GM21360 (cell line): ENCODE data around the gene MCUB.
A peak's percentile ranks its signal among the peaks of the same experiment; 100 is the strongest.
"Not testable (repeated sequence)": the region's sequence is repeated elsewhere in the genome, so short reads cannot be mapped to it uniquely, and the experiment has no call there.

Source experiments
- ATAC-seq: cut with Tn5 transposase; IDR thresholded peaks from one replicate; pipeline ENCODE4 v1.9.1; 2021; ENCODE audit warnings: mild to moderate bottlenecking, moderate library complexity; ENCODE audit not compliant: unreplicated experiment

The MCUB gene

DNA sequence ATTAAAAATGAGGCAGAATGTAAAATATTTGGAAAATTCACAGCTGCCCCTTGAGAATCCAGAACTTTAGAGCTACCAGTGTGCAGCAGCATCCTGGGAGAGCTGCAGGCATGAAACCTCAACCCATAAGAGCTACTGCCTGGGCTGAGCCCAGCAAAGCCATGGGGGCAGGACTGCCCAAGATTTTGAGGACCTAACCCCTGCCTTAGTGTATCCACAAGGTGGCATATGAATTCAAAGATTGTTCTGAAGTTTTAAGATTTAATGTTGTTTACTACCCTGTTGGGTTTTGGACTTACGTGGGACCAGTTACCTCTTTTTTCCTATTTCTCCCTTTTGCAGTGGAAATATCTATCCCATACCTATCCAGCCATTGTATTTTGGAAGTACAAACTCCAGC, 116.8 kb downstream of the MCUB start:
- no peak for ATAC-seq

- not testable (repeated sequence) for ATAC-seq
Measured at GRCh38 chr4:109678472-109678871, 118.4 kb downstream of the MCUB start.

- ATAC-seq, result not testable (repeated sequence)
Measured at GRCh38 chr4:109678925-109679324, 118.9 kb downstream of the MCUB start.

- no peak for ATAC-seq
Measured at GRCh38 chr4:109682875-109683274, 122.8 kb downstream of the MCUB start.

GRCh38 chr4:109683621-109684253, 123.7 kb downstream of the MCUB start:
- ATAC-seq, result no peak

DNA sequence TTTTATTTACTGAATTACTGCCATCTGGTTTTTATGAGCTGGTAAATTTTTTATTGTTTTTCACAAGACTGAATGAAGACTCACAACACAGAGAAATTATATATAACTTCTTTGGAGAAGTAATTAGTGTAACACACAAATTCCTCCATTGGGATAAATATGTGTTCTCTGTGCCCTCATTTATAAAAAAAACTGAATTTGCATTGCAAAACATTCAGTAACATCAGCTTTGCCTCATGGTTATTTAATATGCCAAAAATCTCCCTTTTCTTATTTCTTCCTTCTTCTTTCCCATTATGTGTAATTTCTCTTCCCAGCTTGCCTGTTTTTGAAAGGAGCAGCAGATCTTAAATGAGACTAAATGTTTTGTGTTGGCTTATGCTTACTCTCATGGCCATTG, 124.7 kb downstream of the MCUB start:
- no peak for ATAC-seq

DNA sequence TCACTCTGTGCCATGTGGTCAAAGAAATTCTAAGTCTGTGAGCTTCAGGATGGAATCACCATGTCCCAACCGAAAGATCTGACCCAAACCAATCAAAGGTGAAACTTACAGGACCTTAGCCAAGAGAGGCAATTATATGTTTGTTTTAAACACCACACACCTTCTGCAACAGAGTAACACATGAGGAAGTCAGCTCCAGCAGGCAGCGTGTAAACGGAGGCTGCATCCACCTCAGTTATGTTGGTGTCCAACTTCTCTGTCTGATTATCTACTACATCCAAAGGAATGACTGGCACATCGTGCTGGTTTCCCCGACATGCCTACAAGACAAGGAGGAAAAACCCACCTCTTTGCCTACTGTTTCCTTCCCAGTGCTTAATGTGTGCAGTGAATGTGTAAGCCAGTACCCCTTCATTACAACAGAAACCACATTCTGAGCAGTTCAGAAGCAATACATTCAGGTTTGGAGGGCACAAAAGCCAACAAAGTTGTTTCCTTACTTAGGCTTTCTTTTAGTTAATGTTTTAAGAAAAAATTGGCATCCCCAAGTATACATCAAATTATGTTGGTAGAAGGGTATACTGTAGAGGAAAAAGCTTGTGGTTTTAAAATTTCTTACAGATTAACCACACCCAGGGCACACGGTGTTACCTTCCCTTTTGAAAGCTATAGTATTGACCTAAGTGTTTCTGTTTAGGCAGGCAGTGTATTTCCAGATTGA, 130.8 kb downstream of the MCUB start:
- no peak for ATAC-seq

DNA sequence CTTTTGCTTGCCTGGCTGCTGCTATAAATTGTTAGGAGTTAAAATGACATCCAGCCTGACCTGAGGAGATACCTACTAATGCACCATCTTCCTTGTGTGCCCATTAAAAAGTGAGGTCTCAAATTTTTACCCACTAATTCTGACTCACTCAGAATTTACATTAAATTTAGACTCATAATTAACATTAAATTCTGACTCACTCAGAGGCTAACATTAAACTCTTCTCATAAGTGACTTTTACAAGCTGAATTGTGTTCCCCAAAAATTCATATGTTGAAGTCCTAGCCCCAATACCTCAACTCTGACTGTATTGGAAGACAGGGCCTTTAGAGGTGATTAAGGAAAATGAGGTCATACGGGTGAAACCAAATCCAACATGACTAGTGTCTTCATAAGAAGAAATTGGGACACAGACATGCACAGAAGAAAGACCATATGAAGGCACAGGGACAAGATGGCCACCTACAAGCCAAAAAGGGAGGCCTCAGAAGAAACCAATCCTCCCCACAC, 131.4 kb downstream of the MCUB start:
- no peak for ATAC-seq

GRCh38 chr4:109698656-109699055, 138.6 kb downstream of the MCUB start:
- ATAC-seq, result no peak

DNA sequence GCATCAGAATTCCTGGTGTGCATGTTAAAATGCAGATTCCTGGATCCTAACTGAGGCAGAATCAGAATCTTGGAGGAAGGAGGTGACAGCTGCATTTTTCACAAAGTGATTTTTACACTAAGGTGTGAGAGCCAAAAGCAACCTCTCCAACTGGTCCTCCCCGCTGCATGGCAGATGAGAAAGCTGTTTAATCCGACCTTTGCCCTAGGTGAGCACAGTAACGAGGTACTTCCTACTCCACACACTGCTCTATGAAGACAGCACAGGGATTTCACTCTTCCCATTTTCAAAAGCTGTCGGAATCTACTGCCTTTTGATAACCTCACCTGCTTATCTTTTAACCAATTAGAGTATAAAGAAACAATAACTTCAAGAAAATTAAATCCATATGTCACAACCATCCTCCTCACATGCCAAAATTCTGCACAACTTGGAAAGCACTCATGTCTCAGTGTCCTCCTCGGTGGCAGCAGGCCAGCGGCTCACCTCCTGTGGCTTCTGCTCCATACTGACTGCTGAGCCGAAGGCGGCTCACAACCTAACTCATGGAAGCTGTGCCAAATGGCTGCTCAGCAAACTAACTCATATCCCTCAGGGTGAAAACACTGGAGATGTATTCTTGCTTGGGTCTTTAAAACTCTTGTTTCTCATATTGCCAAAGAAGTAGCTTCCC, 139.6 kb downstream of the MCUB start:
- no peak for ATAC-seq

DNA sequence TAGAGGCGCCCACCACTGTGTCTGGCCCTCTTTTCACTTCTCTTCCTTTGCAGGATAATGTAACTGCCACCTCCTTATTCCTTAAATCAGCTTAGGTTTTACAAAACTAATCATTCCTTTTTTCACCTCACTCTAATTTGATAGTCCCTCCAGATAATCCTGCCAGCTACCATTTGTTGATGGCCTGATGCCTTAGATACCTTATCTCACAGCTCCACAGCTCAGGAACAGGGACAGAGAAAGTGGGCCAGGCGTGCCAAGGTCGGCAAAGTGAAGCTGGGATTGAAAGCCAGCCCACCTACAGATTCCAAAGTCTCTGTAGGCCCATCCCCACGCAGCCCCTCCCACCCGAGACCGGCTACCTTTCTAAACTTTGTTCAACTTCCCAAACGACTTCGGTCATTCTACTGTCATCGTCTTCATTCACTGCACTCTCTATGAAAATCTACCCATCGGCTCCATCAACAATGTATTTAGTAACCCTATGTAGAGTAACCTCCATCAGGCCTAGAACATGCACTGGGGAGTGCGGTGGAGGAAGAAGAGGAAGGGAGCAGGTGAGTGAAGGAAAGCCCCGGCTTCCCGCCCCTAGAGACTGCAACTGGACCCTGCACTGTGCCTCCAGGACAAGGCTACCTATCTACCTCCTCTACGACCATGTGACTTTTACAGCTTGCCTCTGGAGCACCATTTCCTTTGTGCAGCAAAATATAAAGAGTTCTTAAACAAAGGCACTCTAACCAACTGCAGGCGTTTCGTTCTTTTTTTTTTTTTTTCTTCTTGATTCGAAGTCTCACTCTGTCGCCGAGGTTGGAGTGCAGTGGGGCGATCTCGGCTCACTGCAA, 141.7 kb downstream of the MCUB start:
- no peak for ATAC-seq

DNA sequence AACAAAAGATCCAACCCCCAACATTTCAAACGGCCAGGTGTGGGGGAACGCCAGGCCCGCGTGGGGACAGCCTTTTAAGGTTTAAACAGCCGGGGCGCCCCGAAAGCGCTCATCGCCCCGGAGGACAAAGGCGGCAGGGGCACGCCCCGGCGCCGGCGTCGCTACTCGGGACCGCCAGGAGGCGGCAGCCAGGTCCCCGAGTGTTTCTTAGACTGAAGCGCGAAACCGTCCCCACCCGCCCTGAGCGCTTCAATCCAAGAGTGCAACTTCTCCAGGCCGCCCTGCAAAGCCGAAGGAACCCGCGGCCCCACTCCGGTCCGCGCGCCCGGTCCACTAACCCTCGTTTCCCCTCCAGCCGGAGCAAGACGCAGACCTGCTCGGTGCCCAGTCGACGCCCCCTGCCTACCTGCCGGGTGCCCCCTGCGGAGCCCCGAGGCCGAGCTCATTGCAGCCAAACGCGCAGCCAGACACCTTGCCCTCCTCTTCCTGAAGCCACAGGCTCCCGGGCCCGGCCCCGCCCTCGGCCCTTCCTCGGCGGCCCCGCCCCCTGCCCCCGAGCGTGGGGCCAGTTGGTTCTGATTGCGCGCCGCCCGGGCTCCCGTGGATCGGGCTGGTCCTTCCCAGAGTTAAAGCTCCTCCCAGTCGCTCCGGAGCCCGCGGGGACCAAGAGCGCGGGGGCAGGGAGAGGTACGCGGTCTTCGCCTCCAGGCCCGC, 143.1 kb downstream of the MCUB start, which contains the start of gene CASP6:
Gene CASP6 (minus strand): TSS at position 496 of the 714 bp plus-strand sequence. CDS start 50 bp downstream, at position 446.
- peak; percentile 76 for ATAC-seq

DNA sequence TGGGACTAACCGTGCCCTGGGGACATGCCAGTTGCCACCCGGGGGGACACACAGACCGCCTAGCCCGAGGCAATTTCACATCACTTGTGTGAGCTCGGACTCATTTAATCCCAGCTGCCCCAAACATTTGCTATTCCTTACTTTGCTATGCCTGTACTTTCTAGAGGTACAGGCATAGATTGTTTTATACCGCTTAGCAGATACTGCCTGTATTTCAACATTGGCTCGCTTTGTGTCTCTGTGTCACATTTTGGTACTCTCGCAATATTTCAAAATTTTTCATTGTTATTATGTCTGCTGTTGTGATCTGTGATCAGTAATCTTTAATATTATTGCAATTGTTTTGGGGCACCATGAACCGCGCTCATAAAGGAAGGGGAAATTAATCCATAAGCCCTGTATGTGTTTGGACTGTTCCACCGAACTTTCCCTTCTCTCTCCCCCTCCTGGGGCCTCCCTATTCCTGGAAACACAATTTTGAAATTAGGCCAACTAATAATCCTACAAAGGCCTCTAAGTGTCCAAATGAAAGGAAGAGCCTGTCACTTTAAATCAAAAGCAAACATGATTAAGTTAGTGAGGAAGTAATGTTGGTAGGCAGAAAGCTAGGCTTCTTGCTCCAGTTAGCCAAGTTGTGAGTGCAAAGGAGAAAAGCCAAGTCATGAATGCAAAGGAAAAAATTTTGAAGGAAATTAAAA, 143.8 kb downstream of the MCUB start:
- no peak for ATAC-seq

- ATAC-seq, result no peak
Measured at GRCh38 chr4:109708435-109708834, 148.4 kb downstream of the MCUB start.

GRCh38 chr4:109708990-109709389, 148.9 kb downstream of the MCUB start:
- ATAC-seq, result peak; percentile 98

- no peak for ATAC-seq
Measured at GRCh38 chr4:109713500-109713899, 153.5 kb downstream of the MCUB start.

DNA sequence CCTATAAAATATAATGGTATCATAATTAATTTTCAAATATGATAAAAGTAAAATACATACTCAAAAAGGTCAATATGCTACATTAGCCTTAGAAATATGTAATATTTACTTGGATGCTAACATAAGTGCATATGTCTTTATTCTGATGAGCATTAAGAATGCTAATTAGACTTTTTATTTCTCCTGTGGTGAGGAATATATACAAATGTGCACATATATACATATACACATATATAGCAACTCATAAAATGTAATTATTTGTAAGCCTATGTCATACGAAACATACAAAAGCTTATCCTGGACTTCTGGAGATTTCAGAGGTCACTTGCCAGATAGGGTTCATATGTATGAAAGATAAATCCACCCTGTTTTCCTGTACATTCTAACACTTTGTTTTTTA, 158.7 kb downstream of the MCUB start:
- ATAC-seq, result no peak

DNA sequence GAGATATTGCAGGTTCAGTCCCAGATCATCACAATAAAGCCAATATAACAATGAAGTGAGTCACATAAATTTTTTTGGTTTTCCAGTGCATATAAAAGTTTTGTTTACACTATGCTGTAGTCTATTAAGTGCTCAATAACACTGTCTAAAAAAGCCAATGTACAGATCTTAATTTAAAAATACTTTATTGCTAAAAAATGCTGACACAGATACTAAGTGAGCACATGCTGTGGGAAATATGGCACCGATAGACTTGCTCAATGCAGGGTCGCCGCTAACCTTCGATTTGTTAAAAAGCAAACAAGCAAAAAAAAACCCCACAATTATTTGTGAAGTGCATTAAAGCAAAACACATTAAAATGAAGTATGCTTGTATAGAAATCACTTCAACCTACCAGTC, 159.6 kb downstream of the MCUB start:
- no peak for ATAC-seq

GRCh38 chr4:109721033-109721432, 161.0 kb downstream of the MCUB start:
- ATAC-seq, result no peak

DNA sequence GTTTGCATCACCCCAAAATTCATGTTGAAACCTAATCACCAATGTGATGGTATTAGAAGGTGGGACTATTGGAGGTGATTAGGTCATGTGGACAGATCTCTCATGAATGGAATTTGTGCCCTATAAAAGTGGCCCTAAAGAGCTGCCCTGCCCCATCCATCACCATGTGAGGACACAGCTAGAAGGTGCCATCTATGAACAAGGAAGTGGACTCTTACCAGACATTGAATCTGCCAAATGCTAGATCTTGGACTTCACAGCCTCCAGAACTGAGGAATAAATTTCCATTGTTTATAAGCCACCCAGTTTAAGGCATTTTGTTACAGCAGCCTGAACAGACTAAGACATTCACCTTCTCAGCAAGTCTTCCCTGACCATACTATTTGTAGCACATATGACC, 162.3 kb downstream of the MCUB start:
- ATAC-seq, result no peak
